Activated T-helper 1 cell treated with anti-CD3 and anti-CD28 coated beads, Interleukin-12 subunit alpha, Interleukin-12 subunit beta, Interleukin-2, Interleukin-4 antibody, amounts not matched to agents 30 ng/mL and 10 ng/mL and 1 ng/mL, durations not matched to agents 14 hours and 24 hours and 36 hours (primary cell): ENCODE measurements around the gene NPBWR2. TPM values are rescaled to one million over a fixed set of nuclear protein-coding genes. Genes with fewer than 3 reads are reported as not detected.
"Not testable (repeated sequence)": the region's sequence is repeated elsewhere in the genome, so short reads cannot be mapped to it uniquely, and the experiment has no call there.

ENCODE experiments used
- DNase-seq: peaks from one replicate; pipeline ENCODE4 v3.0.0; 2021; ENCODE audit warnings: low spot score
- H3K27ac Mint-ChIP-seq: one replicate; pipeline ENCODE4 v1.8.0; 2021; ENCODE audit warnings: mild to moderate bottlenecking, mixed read lengths
- H3K27me3 Mint-ChIP-seq: one replicate; pipeline ENCODE4 v1.8.0; 2022; ENCODE audit warnings: mild to moderate bottlenecking, moderate library complexity, mixed read lengths; ENCODE audit not compliant: insufficient read depth
- H3K36me3 Mint-ChIP-seq: one replicate; pipeline ENCODE4 v1.8.0; 2021; ENCODE audit warnings: low read depth, mixed read lengths
- H3K4me1 Mint-ChIP-seq: one replicate; pipeline ENCODE4 v1.8.0; 2021; ENCODE audit warnings: low read depth, mixed read lengths
- H3K4me3 Mint-ChIP-seq: one replicate; pipeline ENCODE4 v1.8.0; 2021; ENCODE audit warnings: mild to moderate bottlenecking, moderate library complexity, mixed read lengths
- H3K9me3 Mint-ChIP-seq: one replicate; pipeline ENCODE4 v1.8.0; 2021; ENCODE audit warnings: mixed read lengths
- intact Hi-C: fragments of 100-400 bp; cut with micrococcal nuclease; formaldehyde crosslinking; loops from one replicate; pipeline ENCODE4 v1.15.1; 2024
- total RNA-seq: library from RNA; stranded (reverse); gene quantifications from 2 replicates; pipeline ENCODE4 v1.2.3, GENCODE V29; 2022

Gene NPBWR2
- total RNA-seq, 1 donor from 2014 or later: not detected

- no peaks in the 10 kb centered on the region for H3K36me3 Mint-ChIP-seq
- intact Hi-C loops: no loop called here
- no peaks in the 10 kb centered on the region for H3K9me3 Mint-ChIP-seq
- H3K27ac Mint-ChIP-seq: no peak overlapping the region
- H3K27me3 Mint-ChIP-seq: no peaks in the 10 kb centered on the region
- H3K4me1 Mint-ChIP-seq: no peaks in the 10 kb centered on the region
- H3K4me3 Mint-ChIP-seq: no peak overlapping the region
- DNase-seq: no peak
These were observed 31.0 kb upstream of the NPBWR2 start for GRCh38 chr20:64138276-64138815.

- no peak overlapping the region for H3K27ac Mint-ChIP-seq
- intact Hi-C loops: no loop called here
- H3K4me3 Mint-ChIP-seq: no peak overlapping the region
- no peak for DNase-seq
- H3K9me3 Mint-ChIP-seq: no peaks in the 10 kb centered on the region
- H3K4me1 Mint-ChIP-seq: no peaks in the 10 kb centered on the region
- H3K36me3 Mint-ChIP-seq: no peaks in the 10 kb centered on the region
- no peaks in the 10 kb centered on the region for H3K27me3 Mint-ChIP-seq
These were observed 30.2 kb upstream of the NPBWR2 start for GRCh38 chr20:64137598-64138031.

- Mint-ChIP-seq H3K27me3 (no peaks in the 10 kb centered on the region), H3K4me3 (no peak overlapping the region), H3K9me3 (no peaks in the 10 kb centered on the region), H3K27ac (no peak overlapping the region), H3K36me3 (no peaks in the 10 kb centered on the region), H3K4me1 (no peaks in the 10 kb centered on the region)
- no peak for DNase-seq
- intact Hi-C loops: no loop called here
These were observed 28.8 kb upstream of the NPBWR2 start for GRCh38 chr20:64136004-64136710.

GRCh38 chr20:64134744-64135143, 27.4 kb upstream of the NPBWR2 start:
- H3K36me3 Mint-ChIP-seq, H3K4me3 Mint-ChIP-seq, H3K9me3 Mint-ChIP-seq, intact Hi-C loops, H3K27me3 Mint-ChIP-seq, DNase-seq, H3K27ac Mint-ChIP-seq, H3K4me1 Mint-ChIP-seq: not testable (repeated sequence)

- no peaks in the 10 kb centered on the region for H3K36me3 Mint-ChIP-seq
- H3K4me3 Mint-ChIP-seq: no peak overlapping the region
- intact Hi-C loops: no loop called here
- DNase-seq: no peak
- no peaks in the 10 kb centered on the region for H3K9me3 Mint-ChIP-seq
- H3K27ac Mint-ChIP-seq: no peak overlapping the region
- no peaks in the 10 kb centered on the region for H3K27me3 Mint-ChIP-seq
- no peaks in the 10 kb centered on the region for H3K4me1 Mint-ChIP-seq
These were observed 26.6 kb upstream of the NPBWR2 start for GRCh38 chr20:64133951-64134407.

- Mint-ChIP-seq H3K27ac (no peak overlapping the region), H3K36me3 (no peaks in the 10 kb centered on the region), H3K9me3 (no peaks in the 10 kb centered on the region), H3K27me3 (no peaks in the 10 kb centered on the region), H3K4me3 (no peak overlapping the region), H3K4me1 (no peaks in the 10 kb centered on the region)
- intact Hi-C loops: no loop called here
- no peak for DNase-seq
These were observed 24.0 kb upstream of the NPBWR2 start for GRCh38 chr20:64131406-64131805.

DNA sequence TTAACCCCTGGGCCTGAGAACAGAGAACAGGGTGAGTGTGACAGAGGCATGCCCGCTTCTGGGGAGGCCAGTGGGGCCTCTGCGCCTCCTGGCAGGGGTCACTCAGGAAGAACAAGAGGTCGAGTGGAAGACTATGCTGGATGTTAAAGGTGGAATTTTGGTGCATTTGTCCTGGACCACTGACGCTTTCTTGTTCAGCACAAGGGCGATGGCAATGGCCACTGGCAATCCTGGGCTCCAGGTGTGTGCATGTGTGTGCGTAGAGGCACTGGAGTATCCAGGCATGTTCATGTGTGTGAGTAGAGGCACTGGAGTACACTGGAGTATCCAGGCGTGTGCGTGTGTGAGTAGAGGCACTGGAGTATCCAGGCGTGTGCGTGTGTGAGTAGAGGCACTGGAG, 23.5 kb upstream of the NPBWR2 start:
- Mint-ChIP-seq H3K4me1 (no peaks in the 10 kb centered on the region), H3K4me3 (no peak overlapping the region), H3K27ac (no peak overlapping the region), H3K9me3 (no peaks in the 10 kb centered on the region), H3K27me3 (no peaks in the 10 kb centered on the region), H3K36me3 (no peaks in the 10 kb centered on the region)
- intact Hi-C loops: no loop called here
- no peak for DNase-seq

GRCh38 chr20:64130271-64130670, 22.9 kb upstream of the NPBWR2 start:
- Mint-ChIP-seq H3K27ac (no peak overlapping the region), H3K36me3 (no peaks in the 10 kb centered on the region), H3K9me3 (no peaks in the 10 kb centered on the region), H3K27me3 (no peaks in the 10 kb centered on the region), H3K4me3 (no peak overlapping the region), H3K4me1 (no peaks in the 10 kb centered on the region)
- DNase-seq: no peak
- intact Hi-C loops: no loop called here

DNA sequence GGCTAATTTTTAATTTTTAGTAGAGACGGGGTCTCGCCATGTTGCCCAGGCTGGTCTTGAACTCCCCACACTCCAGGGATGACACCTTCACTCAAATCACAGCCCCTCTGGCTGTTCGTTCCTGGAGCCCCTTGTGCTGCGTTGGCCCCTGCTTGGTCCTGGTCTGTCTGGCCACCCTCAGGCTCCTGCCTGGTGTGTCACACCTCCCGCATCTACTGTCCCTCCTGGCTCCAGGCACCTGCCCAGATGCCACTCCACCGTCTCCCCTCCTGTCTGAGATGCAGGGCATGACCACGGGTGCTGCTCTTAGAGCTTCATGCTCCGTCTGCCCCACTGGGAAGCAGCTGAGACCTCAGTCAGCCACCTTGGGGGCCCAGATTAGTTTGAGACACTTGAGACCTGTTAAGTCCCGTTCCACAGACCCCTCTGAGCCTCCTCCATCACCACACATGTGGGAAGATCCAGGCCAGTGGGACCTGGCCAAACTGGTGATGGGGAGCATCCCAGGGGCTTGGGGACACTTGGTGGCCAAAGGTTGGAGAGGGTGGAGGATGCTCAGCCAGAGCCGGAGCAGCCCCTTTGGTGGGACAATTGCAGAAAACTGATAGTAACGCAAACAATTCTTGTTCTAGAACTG, 21.9 kb upstream of the NPBWR2 start:
- intact Hi-C loops: no loop called here

DNA sequence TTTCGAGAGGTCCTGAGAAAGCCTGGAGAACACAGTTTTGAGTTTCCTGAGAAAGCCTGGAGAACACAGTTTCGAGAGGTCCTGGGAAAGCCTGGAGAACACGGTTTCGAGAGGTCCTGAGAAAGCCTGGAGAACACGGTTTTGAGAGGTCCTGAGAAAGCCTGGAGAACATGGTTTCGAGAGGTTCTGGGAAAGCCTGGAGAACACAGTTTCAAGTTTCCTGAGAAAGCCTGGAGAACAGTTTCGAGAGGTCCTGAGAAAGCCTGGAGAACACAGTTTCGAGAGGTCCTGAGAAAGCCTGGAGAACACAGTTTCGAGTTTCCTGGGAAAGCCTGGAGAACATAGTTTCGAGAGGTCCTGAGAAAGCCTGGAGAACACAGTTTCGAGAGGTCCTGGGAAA, 16.2 kb upstream of the NPBWR2 start:
- H3K27ac Mint-ChIP-seq, H3K4me1 Mint-ChIP-seq, DNase-seq, H3K36me3 Mint-ChIP-seq, intact Hi-C loops, H3K4me3 Mint-ChIP-seq, H3K9me3 Mint-ChIP-seq: not testable (repeated sequence)
- peaks cover 13% of the 10 kb centered on the region for H3K27me3 Mint-ChIP-seq

More for the DNA sequence above, 21.9 kb upstream of the NPBWR2 start:
- no peak overlapping the region for H3K4me3 Mint-ChIP-seq
- no peaks in the 10 kb centered on the region for H3K4me1 Mint-ChIP-seq
- no peak for DNase-seq
- H3K27me3 Mint-ChIP-seq: peaks cover 4% of the 10 kb centered on the region
- no peaks in the 10 kb centered on the region for H3K9me3 Mint-ChIP-seq
- H3K27ac Mint-ChIP-seq: no peak overlapping the region
- H3K36me3 Mint-ChIP-seq: no peaks in the 10 kb centered on the region

DNA sequence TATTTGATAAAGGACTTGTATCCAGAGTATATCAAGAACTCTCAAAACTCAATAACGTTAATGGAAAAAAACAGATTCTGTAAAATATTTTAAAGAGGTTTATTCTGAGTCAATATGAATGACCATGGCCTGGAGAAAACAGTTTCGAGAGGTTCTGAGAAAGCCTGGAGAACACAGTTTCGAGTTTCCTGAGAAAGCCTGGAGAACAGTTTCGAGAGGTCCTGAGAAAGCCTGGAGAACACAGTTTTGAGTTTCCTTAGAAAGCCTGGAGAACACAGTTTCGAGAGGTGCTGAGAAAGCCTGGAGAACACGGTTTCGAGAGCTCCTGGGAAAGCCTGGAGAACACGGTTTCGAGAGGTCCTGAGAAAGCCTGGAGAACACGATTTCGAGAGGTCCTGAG, 15.6 kb upstream of the NPBWR2 start:
- intact Hi-C loops, H3K9me3 Mint-ChIP-seq: not testable (repeated sequence)
- H3K27me3 Mint-ChIP-seq: peaks cover 13% of the 10 kb centered on the region

DNA sequence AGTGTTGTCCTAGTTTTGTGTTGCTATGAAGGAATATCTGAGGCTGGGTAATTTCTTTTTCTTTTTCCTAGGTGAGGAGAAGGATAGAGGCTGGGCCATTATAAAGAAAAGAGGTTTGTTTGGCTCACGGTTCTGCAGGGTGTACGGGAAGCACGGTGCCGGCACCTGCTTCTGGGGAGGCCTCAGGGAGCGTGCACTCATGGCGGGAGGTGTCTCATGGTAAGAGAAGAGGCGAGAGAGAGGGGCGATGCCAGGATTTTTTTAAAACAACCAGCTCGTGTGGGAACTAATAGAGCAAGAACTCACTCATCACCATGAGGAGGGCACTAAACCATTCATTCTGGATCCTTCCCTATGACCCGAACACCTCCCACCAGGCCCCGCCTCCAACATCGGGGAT, 14.2 kb upstream of the NPBWR2 start:
- H3K4me3 Mint-ChIP-seq: no peak overlapping the region
- H3K27me3 Mint-ChIP-seq: peaks cover 13% of the 10 kb centered on the region
- no peaks in the 10 kb centered on the region for H3K9me3 Mint-ChIP-seq
- H3K27ac Mint-ChIP-seq: no peak overlapping the region
- no peaks in the 10 kb centered on the region for H3K36me3 Mint-ChIP-seq
- peaks cover 10% of the 10 kb centered on the region for H3K4me1 Mint-ChIP-seq
- intact Hi-C loops: loop anchor here (2.0 kb wide), 1 partner anchor 583 kb away; no protein-coding TSS in a partner anchor
- DNase-seq: no peak

More for the DNA sequence above, 15.6 kb upstream of the NPBWR2 start:
- H3K4me3 Mint-ChIP-seq, H3K27ac Mint-ChIP-seq, H3K36me3 Mint-ChIP-seq, H3K4me1 Mint-ChIP-seq, DNase-seq: not testable (repeated sequence)

- peaks cover 13% of the 10 kb centered on the region for H3K27me3 Mint-ChIP-seq
- peaks cover 10% of the 10 kb centered on the region for H3K4me1 Mint-ChIP-seq
- H3K36me3 Mint-ChIP-seq: no peaks in the 10 kb centered on the region
- intact Hi-C loops: loop anchor here (1.0 to 2.0 kb wide), 6 partner anchors 18 to 624 kb away; partner anchors contain the start of gene TCEA2
- peak overlapping the region; percentile 44 for H3K27ac Mint-ChIP-seq
- H3K9me3 Mint-ChIP-seq: no peaks in the 10 kb centered on the region
- no peak for DNase-seq
- H3K4me3 Mint-ChIP-seq: peak overlapping the region; percentile 51
These were observed 12.4 kb upstream of the NPBWR2 start for GRCh38 chr20:64119681-64120341.
